Skeletal muscle cell (primary cell): ENCODE results near the gene DNAJC12.
"Not testable (repeated sequence)": the region's sequence is repeated elsewhere in the genome, so short reads cannot be mapped to it uniquely, and the experiment has no call there.

Source experiments
- DNase-seq: peaks from one replicate; pipeline ENCODE4 v3.0.0-alpha.2; 2010; ENCODE audit warnings: low read depth
- H3K4me3 ChIP-seq: 2 replicates; pipeline ENCODE4 v1.5.1; 2011; ENCODE audit warnings: low read depth, mild to moderate bottlenecking, control low read depth, low read length, moderate library complexity

The DNAJC12 gene

DNA sequence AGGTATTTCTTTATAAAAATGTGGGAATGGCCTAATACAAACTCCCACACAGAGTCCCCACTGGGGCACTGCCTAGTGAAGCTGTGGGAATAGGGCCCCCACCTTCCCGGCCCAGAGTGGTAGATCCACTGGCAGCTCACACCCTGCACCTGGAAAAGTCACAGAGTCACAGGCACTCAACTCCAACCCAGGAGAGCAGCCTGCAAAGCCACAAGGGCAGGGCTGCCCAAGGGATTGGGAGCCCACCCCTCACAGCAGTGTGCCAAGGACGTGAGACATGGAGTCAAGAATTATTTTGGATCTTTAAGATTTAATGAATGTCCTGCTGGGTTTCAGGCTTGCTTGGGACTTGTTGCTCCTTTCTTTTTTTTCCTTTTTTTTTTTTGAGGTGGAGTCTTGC lies 5.3 kb upstream of the DNAJC12 start:
- H3K4me3 ChIP-seq, result no peak overlapping the region
- no peak for DNase-seq

- DNase-seq, result no peak
- H3K4me3 ChIP-seq, result no peak overlapping the region
Observed at GRCh38 chr10:67841737-67842136, 3.7 kb upstream of the DNAJC12 start.

GRCh38 chr10:67839951-67840350 lies 2.0 kb upstream of the DNAJC12 start:
- no peak for DNase-seq
- no peak overlapping the region for H3K4me3 ChIP-seq

GRCh38 chr10:67839511-67839910 lies 1.5 kb upstream of the DNAJC12 start:
- H3K4me3 ChIP-seq, DNase-seq: not testable (repeated sequence)

DNA sequence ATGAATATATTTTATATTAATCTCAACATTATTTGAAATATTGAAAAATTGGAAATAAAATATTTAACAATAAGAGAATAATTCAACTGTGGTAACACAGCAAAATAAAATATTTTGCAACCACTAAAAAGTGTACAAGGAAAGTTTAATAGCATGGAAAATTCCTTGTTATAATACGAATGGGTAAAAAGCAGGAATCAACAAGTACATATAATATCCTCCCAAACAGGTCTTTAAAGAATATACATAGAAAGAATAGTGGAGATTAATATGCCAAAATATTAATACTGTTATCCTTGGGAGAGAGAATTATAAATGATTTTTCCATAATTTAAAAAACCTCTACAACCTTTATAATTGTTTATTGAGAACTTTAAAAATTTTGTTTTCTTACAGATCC lies 1.0 kb downstream of the DNAJC12 start:
- no peak for DNase-seq

DNA sequence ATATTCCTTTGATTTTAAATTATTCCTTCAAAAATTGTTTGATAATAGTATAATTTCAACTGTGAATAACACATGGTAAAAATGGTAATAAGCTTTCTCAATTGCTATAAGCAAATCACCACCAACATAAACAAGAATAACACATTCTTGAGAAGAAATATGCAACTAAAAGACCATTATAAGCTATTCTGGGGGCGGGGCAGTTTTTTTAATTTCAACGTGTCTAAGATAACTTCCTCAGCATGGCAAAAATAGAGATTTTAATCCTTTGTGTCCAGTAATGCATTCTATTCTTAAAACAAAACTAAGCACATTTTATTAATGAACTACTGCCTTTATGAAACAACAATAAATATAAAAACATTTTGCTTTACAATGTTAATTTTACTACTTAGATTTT lies 1.5 kb downstream of the DNAJC12 start:
- no peak overlapping the region for H3K4me3 ChIP-seq
- DNase-seq, result no peak

More for the DNA sequence above, 1.0 kb downstream of the DNAJC12 start:
- H3K4me3 ChIP-seq, result no peak overlapping the region

- DNase-seq, H3K4me3 ChIP-seq: not testable (repeated sequence)
Observed at GRCh38 chr10:67835541-67836394, 2.2 kb downstream of the DNAJC12 start.

DNA sequence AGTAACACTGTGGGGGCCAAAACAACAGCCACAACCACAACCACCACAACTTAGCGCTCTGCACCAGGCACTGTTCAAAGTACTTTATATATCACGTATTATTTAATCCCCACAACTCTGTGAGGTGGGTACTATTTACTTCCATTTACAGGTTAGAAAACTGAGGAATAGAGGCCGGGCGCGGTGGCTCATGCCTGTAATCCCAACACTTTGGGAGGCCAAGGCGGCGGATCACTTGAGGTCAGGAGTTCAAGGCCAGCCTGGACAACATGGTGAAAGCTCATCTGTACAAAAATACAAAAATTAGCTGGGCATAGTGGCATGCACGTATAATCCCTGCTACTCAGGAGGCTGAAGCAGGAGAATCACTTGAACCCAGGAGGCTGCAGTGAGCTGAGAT lies 3.6 kb downstream of the DNAJC12 start:
- H3K4me3 ChIP-seq, result no peak overlapping the region
- no peak for DNase-seq

DNA sequence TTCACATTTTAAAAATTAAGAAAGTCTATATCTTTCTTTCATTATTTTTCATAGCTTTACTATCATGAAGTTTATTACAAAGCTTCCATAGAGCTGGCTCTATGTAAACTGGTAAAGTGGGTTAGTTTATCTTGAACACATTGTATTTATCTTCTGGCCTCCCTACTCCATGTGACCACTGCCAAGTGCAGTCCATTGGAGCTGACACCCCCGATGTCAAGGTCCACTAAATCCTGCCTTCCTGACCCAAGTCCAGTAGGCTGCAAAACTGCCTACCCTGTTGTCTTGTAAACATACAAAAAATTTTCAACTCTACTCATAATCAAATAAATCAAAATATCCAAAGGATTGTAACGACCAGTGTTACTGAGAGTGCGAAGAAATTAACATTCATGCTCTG lies 10.2 kb downstream of the DNAJC12 start:
- DNase-seq, result no peak
- no peak overlapping the region for H3K4me3 ChIP-seq

DNA sequence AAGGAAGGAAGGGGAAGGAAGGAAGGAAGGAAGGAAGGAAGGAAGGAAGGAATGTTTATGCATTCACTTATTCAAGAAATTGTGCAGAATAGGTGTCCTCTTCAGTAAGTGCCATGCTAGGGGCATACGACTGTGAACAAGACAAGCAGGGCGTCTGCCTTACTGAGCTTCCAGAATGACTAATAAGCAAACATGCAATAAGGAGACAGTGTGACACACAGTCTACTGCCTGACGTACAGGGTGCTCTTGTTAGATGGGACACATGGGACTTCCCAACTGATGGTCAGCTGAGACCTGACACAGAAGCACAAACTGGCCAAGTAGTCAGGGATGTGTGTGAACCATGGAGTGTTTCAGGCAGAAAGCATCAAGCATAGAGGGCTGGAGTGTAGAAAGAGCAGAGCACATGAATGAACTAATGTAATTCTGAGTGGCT lies 18.2 kb downstream of the DNAJC12 start:
- peak; percentile 19 for DNase-seq
- no peak overlapping the region for H3K4me3 ChIP-seq

- no peak for DNase-seq
- no peak overlapping the region for H3K4me3 ChIP-seq
Observed at GRCh38 chr10:67818323-67818722, 19.7 kb downstream of the DNAJC12 start.

GRCh38 chr10:67816719-67817118 lies 21.3 kb downstream of the DNAJC12 start:
- no peak for DNase-seq
- no peak overlapping the region for H3K4me3 ChIP-seq

DNA sequence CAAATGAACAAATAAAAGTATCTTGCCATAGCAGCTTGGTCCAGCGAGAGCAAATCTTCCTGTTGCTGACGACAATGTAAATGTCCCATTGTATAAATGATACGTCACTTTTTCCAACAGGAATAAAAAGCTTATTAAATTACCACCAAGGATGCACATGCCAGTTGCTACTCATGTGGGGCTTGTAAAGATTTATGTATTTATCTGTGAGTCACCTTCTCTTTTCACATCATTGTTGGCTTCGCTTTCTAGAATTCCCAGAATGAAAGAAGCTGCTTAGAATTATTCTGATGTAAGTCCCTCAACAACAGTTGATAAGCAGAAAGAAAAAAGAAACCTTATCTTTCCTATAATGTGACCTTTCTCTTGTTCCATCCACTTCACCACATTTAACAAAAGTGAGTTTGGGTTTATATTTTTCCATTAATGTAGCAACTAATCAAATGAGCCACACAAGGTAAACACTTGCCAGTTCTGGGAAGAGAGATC lies 22.4 kb downstream of the DNAJC12 start:
- no peak overlapping the region for H3K4me3 ChIP-seq
- DNase-seq, result no peak

GRCh38 chr10:67812007-67812406 lies 26.0 kb downstream of the DNAJC12 start:
- H3K4me3 ChIP-seq, result no peak overlapping the region
- DNase-seq, result no peak

- DNase-seq, result no peak
Observed at GRCh38 chr10:67809107-67809506, 28.9 kb downstream of the DNAJC12 start.

GRCh38 chr10:67808704-67809103 lies 29.3 kb downstream of the DNAJC12 start:
- no peak for DNase-seq
- H3K4me3 ChIP-seq, result no peak overlapping the region

More at GRCh38 chr10:67809107-67809506, 28.9 kb downstream of the DNAJC12 start:
- H3K4me3 ChIP-seq, result no peak overlapping the region

GRCh38 chr10:67807855-67808456 lies 30.0 kb downstream of the DNAJC12 start:
- H3K4me3 ChIP-seq, result no peak overlapping the region
- no peak for DNase-seq

GRCh38 chr10:67804395-67804678 lies 33.7 kb downstream of the DNAJC12 start:
- no peak for DNase-seq
- no peak overlapping the region for H3K4me3 ChIP-seq

- H3K4me3 ChIP-seq, result no peak overlapping the region
- no peak for DNase-seq
Observed at GRCh38 chr10:67803588-67804394, 34.2 kb downstream of the DNAJC12 start.
